ENCODE results near the gene NAP1L5.

Gene NAP1L5, protein sequence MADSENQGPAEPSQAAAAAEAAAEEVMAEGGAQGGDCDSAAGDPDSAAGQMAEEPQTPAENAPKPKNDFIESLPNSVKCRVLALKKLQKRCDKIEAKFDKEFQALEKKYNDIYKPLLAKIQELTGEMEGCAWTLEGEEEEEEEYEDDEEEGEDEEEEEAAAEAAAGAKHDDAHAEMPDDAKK

GRCh38 chr4:88697588-88698329, at the start of gene NAP1L5:
Gene NAP1L5, minus strand, starts transcription at chr4:88697829. Its CDS starts 75 bp downstream, at chr4:88697754.
- peak; percentile 29 to 40 for DNase-seq (ENCODE audit: low read depth in 2 of 2)

DNA sequence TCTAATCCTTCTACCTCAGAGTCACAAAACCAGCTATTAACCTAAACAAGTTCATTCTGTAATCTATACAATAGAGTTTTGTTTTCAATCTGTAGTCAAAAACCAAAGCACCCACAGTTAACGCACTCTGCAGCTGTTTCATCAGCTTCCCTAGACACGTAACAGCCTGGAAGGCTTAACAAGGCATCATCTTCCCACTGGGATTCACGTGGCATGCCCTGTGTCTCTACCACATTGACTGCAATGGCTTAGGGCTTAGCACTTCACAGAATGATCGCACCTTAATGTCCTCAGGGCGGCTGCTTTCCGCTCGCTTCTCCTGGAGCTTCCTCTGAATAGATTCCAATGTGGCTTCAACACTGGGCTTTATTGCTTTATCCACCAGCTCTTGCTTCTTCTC, 49.7 kb upstream of the NAP1L5 start:
- no peak for DNase-seq (ENCODE audit: low read depth in 2 of 2)

GRCh38 chr4:88746206-88746605, 48.6 kb upstream of the NAP1L5 start:
- no peak for DNase-seq (ENCODE audit: low read depth in 2 of 2)

DNA sequence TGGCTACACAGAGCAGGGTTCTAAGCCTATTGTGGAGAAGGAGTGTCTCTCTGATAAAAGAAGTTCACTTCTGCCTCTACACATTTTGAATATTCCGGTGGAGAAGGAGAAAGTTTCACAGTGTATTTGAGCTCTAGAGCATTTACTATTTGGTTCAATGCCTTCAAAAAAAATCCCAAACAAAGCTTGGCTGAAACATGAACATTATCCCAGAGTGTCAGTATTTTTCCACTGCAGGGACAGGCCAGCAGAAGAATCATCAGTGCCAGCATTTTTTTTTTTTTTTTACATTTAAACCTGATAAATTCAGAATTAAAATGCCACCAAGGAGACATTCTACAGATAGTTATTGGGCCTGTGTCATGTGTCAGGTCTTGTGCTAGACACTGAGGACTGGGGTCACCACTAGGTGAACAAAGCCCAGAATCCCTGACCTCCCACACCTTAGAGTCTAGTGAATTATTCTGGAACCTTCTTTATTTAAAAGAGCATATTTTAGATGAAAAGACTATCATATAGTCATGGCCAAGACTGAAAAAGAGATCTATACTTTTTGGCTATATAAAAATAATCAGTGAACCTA, 48.0 kb upstream of the NAP1L5 start:
- DNase-seq (ENCODE audit: low read depth in 2 of 2) = no peak

DNA sequence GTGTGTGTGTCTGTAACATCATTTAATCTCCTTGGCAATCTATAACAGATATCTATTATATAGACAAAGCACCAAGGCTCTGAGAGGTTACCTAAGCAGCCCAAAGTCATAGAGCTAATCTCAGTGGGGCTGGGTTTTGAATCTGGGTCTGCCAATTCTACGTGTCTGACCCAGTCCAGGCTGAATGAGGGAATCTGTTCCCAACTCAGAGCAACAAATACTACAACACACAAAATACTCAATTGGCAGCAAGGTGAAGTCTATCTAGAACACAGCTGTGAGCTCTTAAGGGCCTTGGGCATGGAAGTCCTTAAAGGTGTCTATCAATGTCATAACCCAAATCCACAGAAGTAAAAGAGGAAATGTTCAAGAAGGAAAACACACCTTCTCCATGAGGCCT, 47.5 kb upstream of the NAP1L5 start:
- no peak for DNase-seq (ENCODE audit: low read depth in 2 of 2)

DNA sequence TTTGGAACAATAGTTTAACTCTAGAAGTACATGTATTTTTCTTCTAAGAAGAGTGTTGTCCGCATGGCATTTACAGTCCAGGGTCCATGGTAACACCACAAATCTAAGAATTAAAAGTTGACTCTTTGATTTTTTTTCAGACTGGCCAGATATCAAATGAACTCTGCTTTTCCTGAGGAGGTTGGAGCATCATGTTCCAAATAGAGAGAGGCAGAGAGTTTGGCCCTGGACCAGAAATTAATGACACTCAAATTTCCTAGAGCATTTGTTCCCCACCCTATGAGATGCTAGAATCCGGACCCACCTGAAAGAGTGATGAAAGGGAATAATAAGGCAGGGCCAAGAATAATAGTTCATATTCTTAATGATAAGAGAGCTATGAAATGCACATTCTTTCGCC, 47.0 kb upstream of the NAP1L5 start:
- no peak for DNase-seq (ENCODE audit: low read depth in 2 of 2)

- no peak for DNase-seq (ENCODE audit: low read depth in 2 of 2)
These were observed 46.1 kb upstream of the NAP1L5 start for GRCh38 chr4:88743696-88744095.

DNA sequence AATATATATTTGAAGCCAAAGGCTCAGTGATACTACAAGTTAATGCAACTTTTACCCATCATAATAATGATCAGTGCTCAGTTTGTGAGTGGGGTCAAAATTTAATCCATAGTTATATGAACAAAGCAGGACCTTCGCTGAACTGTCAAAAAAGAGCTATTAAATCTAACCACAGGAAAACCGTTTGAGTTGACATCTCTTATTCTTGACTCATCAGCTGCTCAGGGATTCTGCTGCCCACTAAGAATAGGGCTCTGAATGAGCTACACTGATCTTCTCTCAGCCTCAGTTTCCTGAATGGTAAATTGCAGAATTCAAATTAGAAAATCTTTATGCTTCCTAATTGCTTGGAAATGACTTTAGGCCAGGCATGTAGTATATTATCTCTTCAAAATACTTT, 44.9 kb upstream of the NAP1L5 start:
- DNase-seq (ENCODE audit: low read depth in 2 of 2) = no peak

DNA sequence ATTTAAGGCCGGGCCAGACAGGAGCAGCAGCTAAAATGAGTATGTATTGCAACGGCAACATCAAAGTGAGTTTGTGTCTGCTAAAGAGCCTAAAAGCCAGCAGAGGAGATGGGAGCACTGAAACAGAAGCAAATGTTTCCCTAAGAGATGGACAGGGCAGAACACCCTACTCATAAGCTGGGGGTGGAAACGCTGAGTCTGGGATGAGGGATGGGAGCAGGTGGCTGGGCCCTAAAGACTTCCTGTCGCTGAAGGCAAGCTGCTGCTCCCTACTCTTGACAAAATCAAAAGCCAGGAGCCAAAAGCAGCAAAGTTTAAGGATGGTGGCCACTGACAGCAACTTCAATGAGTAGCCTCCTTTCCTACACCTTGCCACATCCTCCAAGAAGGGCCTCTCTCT, 40.6 kb upstream of the NAP1L5 start:
- DNase-seq (ENCODE audit: low read depth in 2 of 2) = no peak

- DNase-seq (ENCODE audit: low read depth in 2 of 2) = no peak
These were observed 39.8 kb upstream of the NAP1L5 start for GRCh38 chr4:88737307-88737941.

DNA sequence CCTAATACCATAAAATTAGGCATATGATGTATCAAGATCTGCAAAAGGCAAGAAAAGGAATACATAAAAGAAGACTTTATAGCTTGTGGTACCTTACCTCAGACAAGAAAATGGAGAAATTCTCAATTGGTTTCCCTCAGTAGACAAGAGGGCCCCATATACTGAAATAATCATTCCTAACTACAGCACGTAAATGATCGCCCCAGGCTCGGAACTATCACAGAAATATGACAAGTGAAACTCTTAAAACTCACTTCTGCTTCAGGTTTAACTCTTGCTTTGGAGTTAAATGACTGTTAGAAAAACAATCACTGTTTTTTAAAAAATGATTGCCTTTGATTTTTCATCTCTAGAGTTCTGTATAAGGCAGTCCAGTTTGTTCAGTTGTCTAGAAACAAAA, 38.6 kb upstream of the NAP1L5 start:
- no peak for DNase-seq (ENCODE audit: low read depth in 2 of 2)

- no peak for DNase-seq (ENCODE audit: low read depth in 2 of 2)
These were observed 37.9 kb upstream of the NAP1L5 start for GRCh38 chr4:88735564-88735963.

DNA sequence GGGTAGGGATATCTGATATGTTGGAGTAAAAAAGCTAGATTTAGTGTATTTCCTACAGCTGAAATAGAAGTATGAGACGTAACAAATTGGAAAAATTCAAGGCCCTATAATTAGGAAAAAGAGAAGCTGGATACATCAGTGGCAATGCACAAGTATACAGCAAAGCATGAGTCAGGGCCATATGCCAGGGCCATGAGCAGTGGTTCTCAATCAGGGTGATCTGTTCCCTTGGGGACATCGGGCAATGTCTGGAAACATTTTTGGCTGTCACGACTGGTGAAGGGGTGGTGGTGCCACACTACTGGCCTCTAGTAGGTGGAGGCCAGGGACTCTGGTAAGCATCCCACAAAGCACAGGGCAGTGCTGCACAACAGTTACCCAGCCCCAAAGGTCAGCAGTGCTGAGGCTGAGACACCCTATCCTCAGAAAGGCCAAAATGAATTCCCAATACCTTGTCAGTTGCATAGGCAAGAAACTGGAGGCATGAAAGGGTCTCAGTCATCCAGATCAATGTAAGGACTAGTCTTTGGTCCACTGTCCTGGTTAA, 36.8 kb upstream of the NAP1L5 start:
- DNase-seq (ENCODE audit: low read depth in 2 of 2) = no peak

- DNase-seq (ENCODE audit: low read depth in 2 of 2) = no peak
These were observed 35.2 kb upstream of the NAP1L5 start for GRCh38 chr4:88732714-88733368.

DNA sequence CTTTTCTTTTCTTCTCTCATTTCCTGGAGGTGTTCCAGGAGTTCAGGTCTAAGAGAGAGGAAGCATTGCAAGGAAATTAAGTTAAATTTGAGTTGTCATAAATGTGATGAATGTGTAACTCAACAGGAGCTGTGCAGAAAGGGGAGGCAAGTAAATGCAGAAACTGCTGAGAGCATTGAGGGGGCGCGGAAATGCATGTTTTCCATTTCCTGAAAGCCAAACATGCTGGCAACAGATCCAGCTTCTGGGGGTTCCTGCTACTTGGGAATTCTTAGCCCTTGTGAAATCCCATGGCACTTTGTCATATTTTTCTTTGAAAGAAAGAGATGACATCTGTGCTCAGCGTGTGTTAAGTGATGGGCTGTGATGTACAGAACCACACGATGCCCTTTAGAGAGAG, 33.8 kb upstream of the NAP1L5 start:
- DNase-seq (ENCODE audit: low read depth in 2 of 2) = no peak

- DNase-seq (ENCODE audit: low read depth in 2 of 2) = no peak
These were observed 33.2 kb upstream of the NAP1L5 start for GRCh38 chr4:88730811-88731210.

GRCh38 chr4:88729146-88729760, 31.6 kb upstream of the NAP1L5 start:
- DNase-seq (ENCODE audit: low read depth in 2 of 2) = no peak

- DNase-seq (ENCODE audit: low read depth in 2 of 2) = no peak
These were observed 30.5 kb upstream of the NAP1L5 start for GRCh38 chr4:88728146-88728545.

DNA sequence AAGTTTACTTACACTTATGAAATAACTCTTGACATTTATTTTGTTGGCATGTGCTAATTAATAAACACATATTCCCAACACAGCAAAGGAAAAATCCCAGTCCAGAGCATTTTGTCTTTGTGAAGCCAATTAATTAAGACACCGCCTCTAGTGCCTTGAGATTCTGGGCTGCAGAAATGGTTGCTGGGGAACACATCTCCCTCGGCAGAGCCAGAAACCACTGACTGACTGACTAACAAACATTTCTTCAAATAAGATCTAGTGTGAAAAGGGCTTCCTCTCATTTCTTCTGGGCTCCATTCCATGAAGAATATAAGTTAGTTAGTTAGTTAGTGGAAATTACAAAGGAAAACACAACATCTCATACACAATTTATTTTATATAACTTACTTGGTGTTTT, 28.4 kb upstream of the NAP1L5 start:
- DNase-seq (ENCODE audit: low read depth in 2 of 2) = no peak

DNA sequence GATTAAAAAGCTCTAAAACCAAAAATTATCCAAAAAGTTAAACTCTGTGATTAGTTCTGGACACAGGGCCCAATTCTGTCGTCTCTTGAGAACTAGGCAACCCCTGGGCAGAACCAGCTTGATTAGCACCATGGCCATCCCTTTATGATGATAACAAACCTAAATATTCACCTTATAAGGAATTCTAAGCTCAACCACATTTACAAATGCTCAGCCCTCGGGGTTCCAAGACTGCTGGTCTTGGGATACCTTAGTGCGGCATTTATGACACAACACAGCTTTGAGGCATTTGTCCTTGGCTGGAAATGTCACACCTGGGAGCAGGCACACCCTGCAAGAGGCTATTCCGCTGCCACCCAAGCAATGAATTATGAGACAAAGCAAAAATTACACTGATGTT, 27.5 kb upstream of the NAP1L5 start:
- no peak for DNase-seq (ENCODE audit: low read depth in 2 of 2)

GRCh38 chr4:88724406-88724805, 26.8 kb upstream of the NAP1L5 start:
- no peak for DNase-seq (ENCODE audit: low read depth in 2 of 2)

GRCh38 chr4:88722828-88723227, 25.2 kb upstream of the NAP1L5 start:
- no peak for DNase-seq (ENCODE audit: low read depth in 2 of 2)

Data from activated CD4-positive, alpha-beta T cell treated with anti-CD3 and anti-CD28 coated beads for 24 hours (primary cell).